Panc1 (cell line): Measurements from ENCODE around the gene SUPT5H. TPM values are rescaled to one million over a fixed set of nuclear protein-coding genes. Genes with fewer than 3 reads are reported as not detected.
A peak's percentile ranks its signal among the peaks of the same experiment; 100 is the strongest.

Experiments used
- ATAC-seq: fragments of 200-7000 bp; cut with Tn5 transposase; 2 replicates; pipeline ENCODE4 v1.9.1; 2020; ENCODE audit warnings: mild to moderate bottlenecking, moderate library complexity
- BruUV-seq: library from RNA; stranded (reverse); fragments of 400-500 nt; replicated peaks from 2 replicates; lab custom pipeline; 2021; lab: Mats Ljungman, UMichigan
- CTCF ChIA-PET: fragments of 300-600 bp; sonication (Branson Sonifier 250); formaldehyde crosslinking; loops from one replicate; lab custom pipeline; 2022; ENCODE audit warnings: antibody characterized with exemption; lab: Charles Lee
- POLR2A ChIA-PET: fragments of 300-600 bp; sonication (Branson Sonifier 250); formaldehyde crosslinking; loops from one replicate; lab custom pipeline; 2022; ENCODE audit warnings: antibody characterized with exemption; lab: Charles Lee
- DNase-seq: peaks from one replicate; pipeline ENCODE4 v3.0.0-alpha.2; 2010; ENCODE audit warnings: low read depth, low spot score
- H3K27ac ChIP-seq: 2 replicates; pipeline ENCODE4 v1.5.1; 2011; ENCODE audit warnings: mild to moderate bottlenecking, low read length, inconsistent platforms
- H3K27me3 ChIP-seq: fragments of 200-500 bp; sonication (Bioruptor generic); 2 replicates; pipeline ENCODE4 v1.6.0; 2014; ENCODE audit warnings: low read length, inconsistent platforms; ENCODE audit not compliant: control insufficient read depth, insufficient read depth
- H3K36me3 ChIP-seq: fragments of 200-500 bp; sonication (Bioruptor generic); 2 replicates; pipeline ENCODE4 v1.5.1; 2014; ENCODE audit warnings: inconsistent platforms, mild to moderate bottlenecking, low read length, moderate library complexity; ENCODE audit not compliant: control insufficient read depth, insufficient read depth
- H3K4me1 ChIP-seq: 2 replicates; pipeline ENCODE4 v1.5.1; 2011; ENCODE audit warnings: inconsistent platforms, mild to moderate bottlenecking, low read length, moderate library complexity; ENCODE audit not compliant: control insufficient read depth, insufficient read depth
- H3K4me3 ChIP-seq, 2 experiments: 2 replicates each; pipeline ENCODE4 v1.5.1; 2011 to 2012; ENCODE audit warnings: low read depth in 2 of 2, low read length in 2 of 2, mild to moderate bottlenecking in 2 of 2, inconsistent platforms in 1 of 2, moderate library complexity in 1 of 2
- H3K9me3 ChIP-seq: fragments of 200-500 bp; sonication (Bioruptor generic); 2 replicates; pipeline ENCODE4 v1.5.1; 2014; ENCODE audit warnings: low read depth, mild to moderate bottlenecking, inconsistent platforms, low read length, moderate library complexity; ENCODE audit not compliant: control insufficient read depth, insufficient read depth
- CTCF ChIP-seq: fragments of 450-650 bp; IDR thresholded peaks from 2 replicates; pipeline ENCODE4 v1.5.1; 2017; ENCODE audit warnings: mild to moderate bottlenecking
- POLR2AphosphoS5 ChIP-seq: IDR thresholded peaks from 2 replicates; pipeline ENCODE4 v1.6.1; 2012; ENCODE audit warnings: mild to moderate bottlenecking, low read depth, low read length, moderate library complexity
- SIN3A ChIP-seq: IDR thresholded peaks from 2 replicates; pipeline ENCODE4 v1.6.1; 2012; ENCODE audit warnings: low read depth, mild to moderate bottlenecking, low read length, moderate library complexity, borderline replicate concordance; ENCODE audit not compliant: insufficient read depth
- TCF7L2 ChIP-seq: IDR thresholded peaks from 2 replicates; pipeline ENCODE4 v1.6.1; 2011; ENCODE audit warnings: mild to moderate bottlenecking, low read depth, low read length, inconsistent platforms
- in situ Hi-C: cut with HindIII; loops from 2 replicates; pipeline ENCODE4 v1.10.0; 2016; ENCODE audit warnings: low sequenced_read_pairs, low pct_unique_long_range_greater_than_20kb
- intact Hi-C: fragments of 100-400 bp; cut with micrococcal nuclease; formaldehyde crosslinking; loops from one replicate; pipeline ENCODE4 v1.10.0; 2022; ENCODE audit not compliant: unreplicated experiment
- total RNA-seq: library from RNA; stranded (reverse); gene quantifications from one replicate; pipeline ENCODE4 v1.2.1, GENCODE V29; 2021; ENCODE audit not compliant: unreplicated experiment
- TF ChIP-seq, protein P1 (sequence below), 2 experiments: IDR thresholded peaks; 2 replicates each; pipeline ENCODE4 v1.6.1; 2011 to 2012; ENCODE audit warnings: low read depth in 2 of 2, control low read depth in 1 of 2, low read length in 1 of 2, mild to moderate bottlenecking in 1 of 2, moderate library complexity in 1 of 2; ENCODE audit not compliant: insufficient read depth in 1 of 2

Gene SUPT5H
- total RNA-seq, 1 experiment from 2014 or later, result 1,614 TPM

GRCh38 chr19:39489756-39490155 is 44.4 kb downstream of the SUPT5H start:
- DNase-seq (no peak), ATAC-seq (peak; percentile 9)
- CTCF ChIA-PET, result interaction anchor here (0.6 to 2.0 kb wide), 8 partner anchors 9 to 49 kb away, joined by 3 to 14 read pairs (median 6); partner anchors contain the start of genes DLL3 and EID2B
- intact Hi-C loops (no loop called here), in situ Hi-C loops (no loop called here)
- H3K27ac ChIP-seq, result no peak overlapping the region
- no peaks in the 10 kb centered on the region for H3K9me3 ChIP-seq
- TF ChIP-seq POLR2AphosphoS5 (no peak), CTCF (no peak), TCF7L2 (no peak), SIN3A (no peak)
- TF ChIP-seq, protein P1, sequence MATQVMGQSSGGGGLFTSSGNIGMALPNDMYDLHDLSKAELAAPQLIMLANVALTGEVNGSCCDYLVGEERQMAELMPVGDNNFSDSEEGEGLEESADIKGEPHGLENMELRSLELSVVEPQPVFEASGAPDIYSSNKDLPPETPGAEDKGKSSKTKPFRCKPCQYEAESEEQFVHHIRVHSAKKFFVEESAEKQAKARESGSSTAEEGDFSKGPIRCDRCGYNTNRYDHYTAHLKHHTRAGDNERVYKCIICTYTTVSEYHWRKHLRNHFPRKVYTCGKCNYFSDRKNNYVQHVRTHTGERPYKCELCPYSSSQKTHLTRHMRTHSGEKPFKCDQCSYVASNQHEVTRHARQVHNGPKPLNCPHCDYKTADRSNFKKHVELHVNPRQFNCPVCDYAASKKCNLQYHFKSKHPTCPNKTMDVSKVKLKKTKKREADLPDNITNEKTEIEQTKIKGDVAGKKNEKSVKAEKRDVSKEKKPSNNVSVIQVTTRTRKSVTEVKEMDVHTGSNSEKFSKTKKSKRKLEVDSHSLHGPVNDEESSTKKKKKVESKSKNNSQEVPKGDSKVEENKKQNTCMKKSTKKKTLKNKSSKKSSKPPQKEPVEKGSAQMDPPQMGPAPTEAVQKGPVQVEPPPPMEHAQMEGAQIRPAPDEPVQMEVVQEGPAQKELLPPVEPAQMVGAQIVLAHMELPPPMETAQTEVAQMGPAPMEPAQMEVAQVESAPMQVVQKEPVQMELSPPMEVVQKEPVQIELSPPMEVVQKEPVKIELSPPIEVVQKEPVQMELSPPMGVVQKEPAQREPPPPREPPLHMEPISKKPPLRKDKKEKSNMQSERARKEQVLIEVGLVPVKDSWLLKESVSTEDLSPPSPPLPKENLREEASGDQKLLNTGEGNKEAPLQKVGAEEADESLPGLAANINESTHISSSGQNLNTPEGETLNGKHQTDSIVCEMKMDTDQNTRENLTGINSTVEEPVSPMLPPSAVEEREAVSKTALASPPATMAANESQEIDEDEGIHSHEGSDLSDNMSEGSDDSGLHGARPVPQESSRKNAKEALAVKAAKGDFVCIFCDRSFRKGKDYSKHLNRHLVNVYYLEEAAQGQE (IDR thresholded peaks at IDR 0.05; ENCODE audit: insufficient read depth in 1 of 2, low read depth in 2 of 2, low read length in 1 of 2), result no peak
- no peaks in the 10 kb centered on the region for H3K27me3 ChIP-seq
- peaks cover 51% of the 10 kb centered on the region for H3K36me3 ChIP-seq
- 0 out of 2 replicates have a peak, but pooled peaks cover 3% of the 10 kb centered on the region for H3K4me1 ChIP-seq
- H3K4me3 ChIP-seq, result no peak overlapping the region
- no TSS peak for BruUV-seq
- POLR2A ChIA-PET, result interaction anchor here (0.5 to 1.5 kb wide), 7 partner anchors 9 to 489 kb away, joined by 3 to 16 read pairs (median 4); partner anchors contain the start of genes DLL3, EID2B and RPS16

GRCh38 chr19:39492225-39492624 is 46.8 kb downstream of the SUPT5H start:
- ChIA-PET POLR2A (interaction anchor here (0.5 to 1.7 kb wide), 9 partner anchors 11 to 595 kb away, joined by 3 to 14 read pairs (median 8); partner anchors contain the start of genes RPS16 and TIMM50), CTCF (interaction anchor here (0.5 to 2.7 kb wide), 13 partner anchors 11 to 169 kb away, joined by 3 to 17 read pairs (median 10); partner anchors contain the start of genes EID2B, TIMM50 and ZFP36)
- ATAC-seq (peak; percentile 0; the same call in 1 of the 2 replicates), DNase-seq (no peak)
- TF ChIP-seq SIN3A, result no peak
- TF ChIP-seq, protein P1 (IDR thresholded peaks at IDR 0.05; ENCODE audit: insufficient read depth in 1 of 2, low read depth in 2 of 2, low read length in 1 of 2), result no peak
- TF ChIP-seq TCF7L2, result no peak
- no peak for TF ChIP-seq POLR2AphosphoS5
- TF ChIP-seq CTCF, result no peak
- in situ Hi-C loops (no loop called here), intact Hi-C loops (no loop called here)
- H3K36me3 ChIP-seq, result peaks cover 29% of the 10 kb centered on the region
- no peaks in the 10 kb centered on the region for H3K27me3 ChIP-seq
- TSS peak; percentile 54 for BruUV-seq
- no peak overlapping the region for H3K27ac ChIP-seq
- H3K9me3 ChIP-seq, result no peaks in the 10 kb centered on the region
- H3K4me3 ChIP-seq, result no peak overlapping the region
- 0 out of 2 replicates have a peak, but pooled peaks cover 3% of the 10 kb centered on the region for H3K4me1 ChIP-seq
